ENCODE results near the gene ATRIP.
A peak's percentile ranks its signal among the peaks of the same experiment; 100 is the strongest.

Gene ATRIP

GRCh38 chr3:48402281-48402732 is 44.2 kb upstream of the ATRIP start:
- DNase-seq (ENCODE audit: extremely low read depth, low read depth), result peak; percentile 67
- TF ChIP-seq, protein P1, sequence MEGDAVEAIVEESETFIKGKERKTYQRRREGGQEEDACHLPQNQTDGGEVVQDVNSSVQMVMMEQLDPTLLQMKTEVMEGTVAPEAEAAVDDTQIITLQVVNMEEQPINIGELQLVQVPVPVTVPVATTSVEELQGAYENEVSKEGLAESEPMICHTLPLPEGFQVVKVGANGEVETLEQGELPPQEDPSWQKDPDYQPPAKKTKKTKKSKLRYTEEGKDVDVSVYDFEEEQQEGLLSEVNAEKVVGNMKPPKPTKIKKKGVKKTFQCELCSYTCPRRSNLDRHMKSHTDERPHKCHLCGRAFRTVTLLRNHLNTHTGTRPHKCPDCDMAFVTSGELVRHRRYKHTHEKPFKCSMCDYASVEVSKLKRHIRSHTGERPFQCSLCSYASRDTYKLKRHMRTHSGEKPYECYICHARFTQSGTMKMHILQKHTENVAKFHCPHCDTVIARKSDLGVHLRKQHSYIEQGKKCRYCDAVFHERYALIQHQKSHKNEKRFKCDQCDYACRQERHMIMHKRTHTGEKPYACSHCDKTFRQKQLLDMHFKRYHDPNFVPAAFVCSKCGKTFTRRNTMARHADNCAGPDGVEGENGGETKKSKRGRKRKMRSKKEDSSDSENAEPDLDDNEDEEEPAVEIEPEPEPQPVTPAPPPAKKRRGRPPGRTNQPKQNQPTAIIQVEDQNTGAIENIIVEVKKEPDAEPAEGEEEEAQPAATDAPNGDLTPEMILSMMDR (IDR thresholded peaks at IDR 0.05; ENCODE audit: low read depth, low read length), result no peak

- no peak for DNase-seq (ENCODE audit: extremely low read depth, low read depth)
- TF ChIP-seq, protein P1 (IDR thresholded peaks at IDR 0.05; ENCODE audit: low read depth, low read length), result no peak
Measured at GRCh38 chr3:48402907-48403306, 43.6 kb upstream of the ATRIP start.

GRCh38 chr3:48403533-48404439 is 42.8 kb upstream of the ATRIP start:
- TF ChIP-seq, protein P1 (IDR thresholded peaks at IDR 0.05; ENCODE audit: low read depth, low read length), result no peak
- no peak for DNase-seq (ENCODE audit: extremely low read depth, low read depth)

DNA sequence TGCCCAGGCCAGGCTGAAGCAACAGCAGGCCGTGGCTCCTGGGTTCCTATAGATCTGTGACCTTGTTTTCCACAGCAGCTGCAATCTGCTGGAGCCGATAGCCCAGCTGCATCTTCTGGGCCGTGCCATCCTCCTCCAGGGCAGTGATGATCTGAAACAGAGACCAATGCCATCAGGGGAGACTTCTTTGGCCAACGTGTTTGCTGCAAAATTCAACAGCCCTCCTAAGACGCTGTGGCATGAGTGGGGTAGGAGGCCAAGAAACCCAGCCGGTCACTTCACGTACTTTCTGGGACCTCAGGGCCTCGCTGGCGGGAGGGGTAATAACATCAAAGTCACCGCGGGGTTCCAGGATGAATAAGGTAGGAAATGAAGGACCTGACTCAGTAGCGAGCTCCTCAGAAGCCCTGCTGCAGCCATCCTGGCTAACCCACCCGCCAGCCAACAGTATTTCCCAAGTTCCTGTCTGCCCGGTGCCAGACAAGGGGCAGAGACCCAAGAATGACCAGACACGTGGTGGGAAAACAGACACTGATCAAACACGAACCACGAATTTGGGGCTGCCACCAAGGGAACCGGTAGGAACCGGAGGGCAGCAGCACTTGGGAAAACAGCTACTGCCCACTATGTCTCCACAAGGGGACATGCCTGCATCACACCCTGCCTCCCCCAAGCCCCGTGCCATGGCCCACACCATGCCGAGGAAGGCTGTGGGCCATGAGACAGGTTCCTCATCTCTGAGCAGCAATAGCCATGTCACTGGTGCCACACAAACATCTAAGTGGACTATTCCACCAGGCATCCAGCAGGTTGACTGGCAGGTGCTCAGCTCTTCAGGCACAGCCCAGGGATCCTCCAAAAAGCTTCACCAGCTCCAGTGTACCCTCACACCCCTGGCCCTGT is 41.8 kb upstream of the ATRIP start:
- DNase-seq (ENCODE audit: extremely low read depth, low read depth), result no peak
- TF ChIP-seq, protein P1 (IDR thresholded peaks at IDR 0.05; ENCODE audit: low read depth, low read length), result no peak

- DNase-seq (ENCODE audit: extremely low read depth, low read depth), result no peak
- TF ChIP-seq, protein P1 (IDR thresholded peaks at IDR 0.05; ENCODE audit: low read depth, low read length), result no peak
Measured at GRCh38 chr3:48405343-48405881, 41.1 kb upstream of the ATRIP start.

GRCh38 chr3:48405971-48406370 is 40.6 kb upstream of the ATRIP start:
- DNase-seq (ENCODE audit: extremely low read depth, low read depth), result no peak
- TF ChIP-seq, protein P1 (IDR thresholded peaks at IDR 0.05; ENCODE audit: low read depth, low read length), result no peak
